ENCODE data around the gene ZNF26. TPM values are rescaled to one million over a fixed set of nuclear protein-coding genes. Genes with fewer than 3 reads are reported as not detected.

Gene ZNF26
- total and polyA plus RNA-seq, 2 of the 8 experiments (the other 6 are each of a cell fraction or from before 2014, with no cell fraction given), result 5.8 to 8.4 TPM

DNA sequence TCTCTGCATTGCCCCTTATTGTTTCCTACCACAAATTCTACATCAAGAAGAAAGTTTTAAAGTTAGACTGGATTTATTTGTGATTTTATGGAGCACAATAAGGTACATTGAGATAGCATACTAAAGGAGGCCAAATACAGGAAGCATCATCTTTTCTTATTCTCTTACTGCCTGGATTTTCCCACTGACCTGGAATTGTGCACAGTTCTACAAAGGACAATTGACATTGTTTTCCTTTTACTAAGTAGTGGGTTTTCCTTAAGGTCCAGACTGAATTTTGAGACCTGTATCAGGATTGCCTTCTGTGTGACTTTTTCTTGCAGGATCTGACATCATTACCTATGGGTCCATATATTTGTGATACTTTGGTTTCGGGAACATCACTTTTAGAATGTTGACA lies 75.8 kb downstream of the ZNF26 start (continued):
- TF ChIP-seq, protein P1, sequence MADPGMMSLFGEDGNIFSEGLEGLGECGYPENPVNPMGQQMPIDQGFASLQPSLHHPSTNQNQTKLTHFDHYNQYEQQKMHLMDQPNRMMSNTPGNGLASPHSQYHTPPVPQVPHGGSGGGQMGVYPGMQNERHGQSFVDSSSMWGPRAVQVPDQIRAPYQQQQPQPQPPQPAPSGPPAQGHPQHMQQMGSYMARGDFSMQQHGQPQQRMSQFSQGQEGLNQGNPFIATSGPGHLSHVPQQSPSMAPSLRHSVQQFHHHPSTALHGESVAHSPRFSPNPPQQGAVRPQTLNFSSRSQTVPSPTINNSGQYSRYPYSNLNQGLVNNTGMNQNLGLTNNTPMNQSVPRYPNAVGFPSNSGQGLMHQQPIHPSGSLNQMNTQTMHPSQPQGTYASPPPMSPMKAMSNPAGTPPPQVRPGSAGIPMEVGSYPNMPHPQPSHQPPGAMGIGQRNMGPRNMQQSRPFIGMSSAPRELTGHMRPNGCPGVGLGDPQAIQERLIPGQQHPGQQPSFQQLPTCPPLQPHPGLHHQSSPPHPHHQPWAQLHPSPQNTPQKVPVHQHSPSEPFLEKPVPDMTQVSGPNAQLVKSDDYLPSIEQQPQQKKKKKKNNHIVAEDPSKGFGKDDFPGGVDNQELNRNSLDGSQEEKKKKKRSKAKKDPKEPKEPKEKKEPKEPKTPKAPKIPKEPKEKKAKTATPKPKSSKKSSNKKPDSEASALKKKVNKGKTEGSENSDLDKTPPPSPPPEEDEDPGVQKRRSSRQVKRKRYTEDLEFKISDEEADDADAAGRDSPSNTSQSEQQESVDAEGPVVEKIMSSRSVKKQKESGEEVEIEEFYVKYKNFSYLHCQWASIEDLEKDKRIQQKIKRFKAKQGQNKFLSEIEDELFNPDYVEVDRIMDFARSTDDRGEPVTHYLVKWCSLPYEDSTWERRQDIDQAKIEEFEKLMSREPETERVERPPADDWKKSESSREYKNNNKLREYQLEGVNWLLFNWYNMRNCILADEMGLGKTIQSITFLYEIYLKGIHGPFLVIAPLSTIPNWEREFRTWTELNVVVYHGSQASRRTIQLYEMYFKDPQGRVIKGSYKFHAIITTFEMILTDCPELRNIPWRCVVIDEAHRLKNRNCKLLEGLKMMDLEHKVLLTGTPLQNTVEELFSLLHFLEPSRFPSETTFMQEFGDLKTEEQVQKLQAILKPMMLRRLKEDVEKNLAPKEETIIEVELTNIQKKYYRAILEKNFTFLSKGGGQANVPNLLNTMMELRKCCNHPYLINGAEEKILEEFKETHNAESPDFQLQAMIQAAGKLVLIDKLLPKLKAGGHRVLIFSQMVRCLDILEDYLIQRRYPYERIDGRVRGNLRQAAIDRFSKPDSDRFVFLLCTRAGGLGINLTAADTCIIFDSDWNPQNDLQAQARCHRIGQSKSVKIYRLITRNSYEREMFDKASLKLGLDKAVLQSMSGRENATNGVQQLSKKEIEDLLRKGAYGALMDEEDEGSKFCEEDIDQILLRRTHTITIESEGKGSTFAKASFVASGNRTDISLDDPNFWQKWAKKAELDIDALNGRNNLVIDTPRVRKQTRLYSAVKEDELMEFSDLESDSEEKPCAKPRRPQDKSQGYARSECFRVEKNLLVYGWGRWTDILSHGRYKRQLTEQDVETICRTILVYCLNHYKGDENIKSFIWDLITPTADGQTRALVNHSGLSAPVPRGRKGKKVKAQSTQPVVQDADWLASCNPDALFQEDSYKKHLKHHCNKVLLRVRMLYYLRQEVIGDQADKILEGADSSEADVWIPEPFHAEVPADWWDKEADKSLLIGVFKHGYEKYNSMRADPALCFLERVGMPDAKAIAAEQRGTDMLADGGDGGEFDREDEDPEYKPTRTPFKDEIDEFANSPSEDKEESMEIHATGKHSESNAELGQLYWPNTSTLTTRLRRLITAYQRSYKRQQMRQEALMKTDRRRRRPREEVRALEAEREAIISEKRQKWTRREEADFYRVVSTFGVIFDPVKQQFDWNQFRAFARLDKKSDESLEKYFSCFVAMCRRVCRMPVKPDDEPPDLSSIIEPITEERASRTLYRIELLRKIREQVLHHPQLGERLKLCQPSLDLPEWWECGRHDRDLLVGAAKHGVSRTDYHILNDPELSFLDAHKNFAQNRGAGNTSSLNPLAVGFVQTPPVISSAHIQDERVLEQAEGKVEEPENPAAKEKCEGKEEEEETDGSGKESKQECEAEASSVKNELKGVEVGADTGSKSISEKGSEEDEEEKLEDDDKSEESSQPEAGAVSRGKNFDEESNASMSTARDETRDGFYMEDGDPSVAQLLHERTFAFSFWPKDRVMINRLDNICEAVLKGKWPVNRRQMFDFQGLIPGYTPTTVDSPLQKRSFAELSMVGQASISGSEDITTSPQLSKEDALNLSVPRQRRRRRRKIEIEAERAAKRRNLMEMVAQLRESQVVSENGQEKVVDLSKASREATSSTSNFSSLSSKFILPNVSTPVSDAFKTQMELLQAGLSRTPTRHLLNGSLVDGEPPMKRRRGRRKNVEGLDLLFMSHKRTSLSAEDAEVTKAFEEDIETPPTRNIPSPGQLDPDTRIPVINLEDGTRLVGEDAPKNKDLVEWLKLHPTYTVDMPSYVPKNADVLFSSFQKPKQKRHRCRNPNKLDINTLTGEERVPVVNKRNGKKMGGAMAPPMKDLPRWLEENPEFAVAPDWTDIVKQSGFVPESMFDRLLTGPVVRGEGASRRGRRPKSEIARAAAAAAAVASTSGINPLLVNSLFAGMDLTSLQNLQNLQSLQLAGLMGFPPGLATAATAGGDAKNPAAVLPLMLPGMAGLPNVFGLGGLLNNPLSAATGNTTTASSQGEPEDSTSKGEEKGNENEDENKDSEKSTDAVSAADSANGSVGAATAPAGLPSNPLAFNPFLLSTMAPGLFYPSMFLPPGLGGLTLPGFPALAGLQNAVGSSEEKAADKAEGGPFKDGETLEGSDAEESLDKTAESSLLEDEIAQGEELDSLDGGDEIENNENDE (IDR thresholded peaks at IDR 0.05; ENCODE audit: insufficient replicate concordance, low read length), result no peak
- TF ChIP-seq SP1 (IDR thresholded peaks at IDR 0.05; ENCODE audit: low read depth, low read length) (no peak), CTCF (IDR thresholded peaks at IDR 0.05; ENCODE audit: control extremely low read depth in 1 of 3, insufficient read depth in 1 of 3, low read depth in 1 of 3, low read length in 3 of 3) (no peak), TAF1 (IDR thresholded peaks at IDR 0.05; ENCODE audit: low read depth, low read length) (no peak), E2F6 (IDR thresholded peaks at IDR 0.05) (no peak)
- TF ChIP-seq, protein P2, sequence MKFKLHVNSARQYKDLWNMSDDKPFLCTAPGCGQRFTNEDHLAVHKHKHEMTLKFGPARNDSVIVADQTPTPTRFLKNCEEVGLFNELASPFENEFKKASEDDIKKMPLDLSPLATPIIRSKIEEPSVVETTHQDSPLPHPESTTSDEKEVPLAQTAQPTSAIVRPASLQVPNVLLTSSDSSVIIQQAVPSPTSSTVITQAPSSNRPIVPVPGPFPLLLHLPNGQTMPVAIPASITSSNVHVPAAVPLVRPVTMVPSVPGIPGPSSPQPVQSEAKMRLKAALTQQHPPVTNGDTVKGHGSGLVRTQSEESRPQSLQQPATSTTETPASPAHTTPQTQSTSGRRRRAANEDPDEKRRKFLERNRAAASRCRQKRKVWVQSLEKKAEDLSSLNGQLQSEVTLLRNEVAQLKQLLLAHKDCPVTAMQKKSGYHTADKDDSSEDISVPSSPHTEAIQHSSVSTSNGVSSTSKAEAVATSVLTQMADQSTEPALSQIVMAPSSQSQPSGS (IDR thresholded peaks at IDR 0.05; ENCODE audit: low read length), result no peak

Data from H1 (cell line).